AG04450 (cell line): ENCODE data around the gene ATP11A. TPM values are rescaled to one million over a fixed set of nuclear protein-coding genes. Genes with fewer than 3 reads are reported as not detected.

Experiments
- CTCF ChIA-PET: fragments of 300-600, 350-600 bp; formaldehyde crosslinking; extraction: SDS; loops from one replicate; lab custom pipeline; 2022; ENCODE audit warnings: antibody characterized with exemption, inconsistent platforms; lab: Charles Lee
- POLR2A ChIA-PET: fragments of 350-600 bp; formaldehyde crosslinking; extraction: SDS; loops from one replicate; lab custom pipeline; 2021; ENCODE audit warnings: antibody characterized with exemption, inconsistent platforms; lab: Yijun Ruan, JAX
- DNase-seq: peaks from one replicate; pipeline ENCODE4 v3.0.0-alpha.2; 2011; ENCODE audit warnings: low read depth, low spot score
- H3K27ac ChIP-seq: one replicate; pipeline ENCODE4 v1.5.1; 2012; ENCODE audit warnings: low read depth, low read length, control low read depth
- H3K27me3 ChIP-seq: one replicate; pipeline ENCODE4 v1.6.0; 2012; ENCODE audit warnings: low read length; ENCODE audit not compliant: control insufficient read depth, insufficient read depth
- H3K4me3 ChIP-seq: 2 replicates; pipeline ENCODE4 v1.5.1; 2011; ENCODE audit warnings: mild to moderate bottlenecking, low read depth, low read length, control low read depth
- H3K9me3 ChIP-seq: 2 replicates; pipeline ENCODE4 v1.5.1; 2012; ENCODE audit warnings: low read length; ENCODE audit not compliant: control insufficient read depth, insufficient read depth
- CTCF ChIP-seq: IDR thresholded peaks from 2 replicates; pipeline ENCODE4 v1.5.1; 2011; ENCODE audit warnings: low read depth, low read length, control low read depth, inconsistent platforms
- polyA plus RNA-seq: library from polyadenylated mRNA; depleted of rRNA; stranded (reverse); fragments of >200 nt; gene quantifications from 2 replicates; pipeline ENCODE4 v1.2.3, GENCODE V29; 2011

ATP11A gene
- polyA plus RNA-seq, 1 experiment = 5.8 TPM

- CTCF ChIA-PET = interaction anchor here (0.6 kb wide), 1 partner anchor 134 kb away, joined by 4 read pairs; no protein-coding TSS in a partner anchor
- no peak for DNase-seq
- H3K27ac ChIP-seq = no peak overlapping the region
- TF ChIP-seq CTCF = no peak
- no peak overlapping the region for H3K4me3 ChIP-seq
- H3K27me3 ChIP-seq = no peaks in the 10 kb centered on the region
- peaks cover 4% of the 10 kb centered on the region for H3K9me3 ChIP-seq
- POLR2A ChIA-PET = interaction anchor here (0.6 kb wide), 1 partner anchor 214 kb away, joined by 4 read pairs; no protein-coding TSS in a partner anchor
These were observed 91.4 kb downstream of the ATP11A start for GRCh38 chr13:112781287-112781686.

- CTCF ChIA-PET = interaction anchor here (0.6 kb wide), 2 partner anchors 15 to 48 kb away, joined by 3 to 4 read pairs; no protein-coding TSS in a partner anchor
- no peaks in the 10 kb centered on the region for H3K27me3 ChIP-seq
- H3K4me3 ChIP-seq = no peak overlapping the region
- no peak overlapping the region for H3K27ac ChIP-seq
- no peak for TF ChIP-seq CTCF
- H3K9me3 ChIP-seq = peaks cover 4% of the 10 kb centered on the region
- POLR2A ChIA-PET = no interaction called here
- no peak for DNase-seq
These were observed 92.1 kb downstream of the ATP11A start for GRCh38 chr13:112781881-112782361.

- Histone ChIP-seq H3K9me3 (peaks cover 4% of the 10 kb centered on the region), H3K27ac (no peak overlapping the region), H3K4me3 (no peak overlapping the region), H3K27me3 (no peaks in the 10 kb centered on the region)
- CTCF ChIA-PET = interaction anchor here (2.0 kb wide), 1 partner anchor 92 kb away, joined by 10 read pairs; no protein-coding TSS in a partner anchor
- DNase-seq = no peak
- no peak for TF ChIP-seq CTCF
- POLR2A ChIA-PET = no interaction called here
These were observed 92.7 kb downstream of the ATP11A start for GRCh38 chr13:112782429-112783010.

GRCh38 chr13:112783135-112783977 is 93.5 kb downstream of the ATP11A start:
- POLR2A ChIA-PET = interaction anchor here (1.0 to 1.2 kb wide), 3 partner anchors 46 to 94 kb away, joined by 3 to 9 read pairs (median 3); no protein-coding TSS in a partner anchor
- TF ChIP-seq CTCF = no peak
- Histone ChIP-seq H3K4me3 (no peak overlapping the region), H3K27me3 (no peaks in the 10 kb centered on the region), H3K27ac (peak overlapping the region; percentile 87), H3K9me3 (no peaks in the 10 kb centered on the region; the same call in none of the 2 replicates)
- CTCF ChIA-PET = interaction anchor here (0.7 to 2.0 kb wide), 2 partner anchors 91 to 177 kb away, joined by 4 to 10 read pairs; no protein-coding TSS in a partner anchor
- DNase-seq = peak; percentile 47
